AG04450 (cell line): ENCODE measurements around the gene PTCD2. TPM values are rescaled to one million over a fixed set of nuclear protein-coding genes. Genes with fewer than 3 reads are reported as not detected.
A peak's percentile ranks its signal among the peaks of the same experiment; 100 is the strongest.

ENCODE experiments used
- CTCF ChIA-PET: fragments of 300-600, 350-600 bp; formaldehyde crosslinking; extraction: SDS; loops from one replicate; lab custom pipeline; 2022; ENCODE audit warnings: antibody characterized with exemption, inconsistent platforms; lab: Charles Lee
- POLR2A ChIA-PET: fragments of 350-600 bp; formaldehyde crosslinking; extraction: SDS; loops from one replicate; lab custom pipeline; 2021; ENCODE audit warnings: antibody characterized with exemption, inconsistent platforms; lab: Yijun Ruan, JAX
- DNase-seq: peaks from one replicate; pipeline ENCODE4 v3.0.0-alpha.2; 2011; ENCODE audit warnings: low read depth, low spot score
- H3K27ac ChIP-seq: one replicate; pipeline ENCODE4 v1.5.1; 2012; ENCODE audit warnings: low read depth, low read length, control low read depth
- H3K27me3 ChIP-seq: one replicate; pipeline ENCODE4 v1.6.0; 2012; ENCODE audit warnings: low read length; ENCODE audit not compliant: control insufficient read depth, insufficient read depth
- H3K4me3 ChIP-seq: 2 replicates; pipeline ENCODE4 v1.5.1; 2011; ENCODE audit warnings: mild to moderate bottlenecking, low read depth, low read length, control low read depth
- H3K9me3 ChIP-seq: 2 replicates; pipeline ENCODE4 v1.5.1; 2012; ENCODE audit warnings: low read length; ENCODE audit not compliant: control insufficient read depth, insufficient read depth
- polyA plus RNA-seq: library from polyadenylated mRNA; depleted of rRNA; stranded (reverse); fragments of >200 nt; gene quantifications from 2 replicates; pipeline ENCODE4 v1.2.3, GENCODE V29; 2011
- TF ChIP-seq, protein P1 (sequence below): IDR thresholded peaks from 2 replicates; pipeline ENCODE4 v1.5.1; 2011; ENCODE audit warnings: low read depth, low read length, control low read depth, inconsistent platforms

The PTCD2 gene
- polyA plus RNA-seq, 1 experiment: 13.9 TPM

DNA sequence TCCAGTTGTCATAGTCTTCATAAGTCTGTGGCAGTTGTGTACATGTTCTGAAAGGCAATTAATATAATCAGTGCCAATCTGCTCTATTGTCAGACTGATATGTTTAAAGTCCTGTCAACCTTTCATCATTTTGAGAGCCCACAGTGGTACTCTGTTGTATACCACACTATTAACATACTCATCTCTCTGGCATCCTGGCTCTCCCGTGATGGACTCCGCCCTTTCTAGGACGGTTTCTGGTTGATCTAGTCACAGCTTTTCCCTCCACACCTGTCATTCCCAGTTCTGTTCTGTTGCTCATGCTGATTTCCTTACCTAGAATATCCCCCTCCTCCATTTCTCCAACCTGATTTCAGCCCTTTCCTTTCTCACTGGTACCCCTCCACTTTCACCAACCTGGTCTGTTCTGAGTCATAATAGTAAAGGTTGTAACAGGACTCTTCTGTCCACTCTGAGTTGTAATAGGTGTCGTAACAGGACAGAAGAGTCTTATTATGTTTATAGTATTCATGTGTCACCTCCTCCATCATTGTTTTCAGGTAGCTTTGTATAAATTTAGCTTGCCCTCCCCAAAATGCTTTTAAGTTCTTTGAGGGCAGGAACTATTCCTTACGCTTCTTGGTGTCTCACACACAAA lies 4.1 kb downstream of the PTCD2 start:
- POLR2A ChIA-PET: no interaction called here

DNA sequence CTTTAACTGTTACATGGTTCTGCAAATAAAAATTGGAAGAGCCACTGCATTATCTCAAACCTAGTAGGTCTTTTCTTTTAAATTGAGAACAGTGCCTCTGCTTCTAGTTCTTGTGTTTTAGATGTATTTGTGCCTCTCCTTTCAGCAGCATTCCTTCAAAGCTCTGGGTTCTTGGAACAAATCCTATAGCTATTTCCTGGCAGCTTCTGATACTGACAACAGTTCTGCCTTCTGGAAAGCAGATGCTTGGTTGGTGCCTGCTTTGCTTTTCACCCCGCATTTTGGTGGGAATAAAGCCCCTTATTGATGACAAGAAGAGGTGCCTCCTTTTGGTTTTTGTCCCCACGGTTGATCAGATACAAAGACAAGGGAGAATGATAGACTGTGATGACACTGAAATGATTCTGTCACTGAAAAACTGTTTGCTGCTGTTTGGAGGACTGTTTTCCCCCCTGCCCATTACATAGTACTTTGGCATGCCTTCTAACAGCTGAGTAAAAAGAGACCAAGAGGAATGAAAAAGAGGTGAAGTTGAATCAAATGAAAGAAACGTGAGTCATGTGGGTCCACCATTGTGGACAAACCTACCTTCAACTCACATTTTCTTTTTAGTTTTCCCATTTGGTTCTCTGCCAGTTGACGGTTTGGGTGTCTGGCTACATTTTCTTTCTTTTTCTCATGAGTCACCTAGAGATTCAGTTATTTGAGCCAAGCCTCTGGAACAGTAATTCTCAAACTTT lies 5.6 kb downstream of the PTCD2 start:
- H3K27ac ChIP-seq: peak overlapping the region; percentile 84
- H3K9me3 ChIP-seq: no peaks in the 10 kb centered on the region
- peak; percentile 36 for DNase-seq
- ChIA-PET POLR2A (no interaction called here), CTCF (interaction anchor here (1.1 to 1.8 kb wide), 2 partner anchors 41 to 198 kb away, joined by 4 to 5 read pairs; no protein-coding TSS in a partner anchor)
- peak overlapping the region; percentile 28; the same call in 1 of the 2 replicates for H3K4me3 ChIP-seq
- H3K27me3 ChIP-seq: no peaks in the 10 kb centered on the region
- TF ChIP-seq, protein P1, sequence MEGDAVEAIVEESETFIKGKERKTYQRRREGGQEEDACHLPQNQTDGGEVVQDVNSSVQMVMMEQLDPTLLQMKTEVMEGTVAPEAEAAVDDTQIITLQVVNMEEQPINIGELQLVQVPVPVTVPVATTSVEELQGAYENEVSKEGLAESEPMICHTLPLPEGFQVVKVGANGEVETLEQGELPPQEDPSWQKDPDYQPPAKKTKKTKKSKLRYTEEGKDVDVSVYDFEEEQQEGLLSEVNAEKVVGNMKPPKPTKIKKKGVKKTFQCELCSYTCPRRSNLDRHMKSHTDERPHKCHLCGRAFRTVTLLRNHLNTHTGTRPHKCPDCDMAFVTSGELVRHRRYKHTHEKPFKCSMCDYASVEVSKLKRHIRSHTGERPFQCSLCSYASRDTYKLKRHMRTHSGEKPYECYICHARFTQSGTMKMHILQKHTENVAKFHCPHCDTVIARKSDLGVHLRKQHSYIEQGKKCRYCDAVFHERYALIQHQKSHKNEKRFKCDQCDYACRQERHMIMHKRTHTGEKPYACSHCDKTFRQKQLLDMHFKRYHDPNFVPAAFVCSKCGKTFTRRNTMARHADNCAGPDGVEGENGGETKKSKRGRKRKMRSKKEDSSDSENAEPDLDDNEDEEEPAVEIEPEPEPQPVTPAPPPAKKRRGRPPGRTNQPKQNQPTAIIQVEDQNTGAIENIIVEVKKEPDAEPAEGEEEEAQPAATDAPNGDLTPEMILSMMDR: no peak

More for the DNA sequence above, 4.1 kb downstream of the PTCD2 start:
- no peaks in the 10 kb centered on the region for H3K27me3 ChIP-seq
- H3K4me3 ChIP-seq: no peak overlapping the region
- H3K9me3 ChIP-seq: no peaks in the 10 kb centered on the region; the same call in 1 of the 2 replicates
- H3K27ac ChIP-seq: no peak overlapping the region
- CTCF ChIA-PET: no interaction called here
- DNase-seq: no peak
- TF ChIP-seq, protein P1: no peak

GRCh38 chr5:72326306-72326649 lies 6.1 kb downstream of the PTCD2 start:
- CTCF ChIA-PET: interaction anchor here (1.8 kb wide), 1 partner anchor 40 kb away, joined by 5 read pairs; no protein-coding TSS in a partner anchor
- no peak for DNase-seq
- POLR2A ChIA-PET: no interaction called here
- TF ChIP-seq, protein P1: no peak
- Histone ChIP-seq H3K27me3 (no peaks in the 10 kb centered on the region), H3K4me3 (peak overlapping the region; percentile 5; the same call in 1 of the 2 replicates), H3K9me3 (no peaks in the 10 kb centered on the region), H3K27ac (peak overlapping the region; percentile 84)

DNA sequence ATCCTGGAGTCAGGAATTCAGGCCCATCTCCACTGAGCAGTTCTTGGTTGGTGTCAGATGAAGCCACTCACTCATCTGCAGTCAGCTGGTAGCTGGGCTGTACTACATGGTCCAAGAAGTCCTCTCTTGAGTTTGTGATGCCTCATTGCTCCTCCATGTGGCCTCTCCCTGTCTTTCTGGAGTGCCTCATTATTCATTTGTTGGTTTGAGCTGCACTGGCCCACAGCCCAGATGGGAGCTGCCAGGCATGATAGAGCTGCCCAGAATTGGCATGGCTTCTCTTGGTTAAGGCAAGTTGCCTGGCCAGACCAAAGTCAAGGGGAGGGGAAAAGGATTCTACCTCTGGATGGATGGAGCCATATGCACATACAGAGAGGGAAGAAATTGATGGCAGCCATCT lies 8.0 kb downstream of the PTCD2 start:
- H3K27me3 ChIP-seq: no peaks in the 10 kb centered on the region
- H3K4me3 ChIP-seq: no peak overlapping the region
- no peaks in the 10 kb centered on the region for H3K9me3 ChIP-seq
- TF ChIP-seq, protein P1: no peak
- no peak for DNase-seq
- H3K27ac ChIP-seq: no peak overlapping the region
- ChIA-PET POLR2A (no interaction called here), CTCF (no interaction called here)

DNA sequence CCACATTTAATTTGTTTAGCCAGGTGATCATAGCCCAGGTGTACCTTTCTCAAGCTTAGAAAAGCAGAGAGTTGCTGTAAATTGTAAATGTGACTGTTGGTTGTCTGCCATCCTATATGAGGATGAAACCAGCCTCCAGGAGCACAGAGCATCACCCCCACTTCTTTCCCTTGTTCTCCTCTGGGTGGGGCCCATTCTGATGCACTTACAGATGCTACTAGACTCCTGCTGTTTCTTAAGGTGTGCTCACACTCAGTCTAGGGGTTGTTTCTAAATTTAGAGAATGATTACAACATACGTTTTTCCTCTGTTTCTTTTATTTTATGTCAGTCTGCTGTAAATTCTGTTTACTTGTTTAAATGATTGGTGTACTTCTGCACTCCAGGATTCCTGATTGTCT lies 10.5 kb downstream of the PTCD2 start:
- Histone ChIP-seq H3K9me3 (no peaks in the 10 kb centered on the region), H3K27me3 (no peaks in the 10 kb centered on the region), H3K27ac (no peak overlapping the region), H3K4me3 (no peak overlapping the region)
- no peak for DNase-seq
- TF ChIP-seq, protein P1: no peak
- CTCF ChIA-PET: no interaction called here
- POLR2A ChIA-PET: no interaction called here
